ENCODE data around the gene TBC1D12.

GRCh38 chr10:94355841-94356240, 46.5 kb upstream of the TBC1D12 start:
- TF ChIP-seq CTCF (IDR thresholded peaks at IDR 0.05) (no peak), POLR2A (IDR thresholded peaks at IDR 0.05) (no peak)
